Islet precursor cell (in vitro differentiated cells): ENCODE results near the gene CCDC12.

Source experiments
- DNase-seq: peaks from one replicate; pipeline ENCODE4 v3.0.0-alpha.2; 2018

CCDC12 gene

GRCh38 chr3:46955157-46955556 is 21.4 kb downstream of the CCDC12 start:
- no peak for DNase-seq

DNA sequence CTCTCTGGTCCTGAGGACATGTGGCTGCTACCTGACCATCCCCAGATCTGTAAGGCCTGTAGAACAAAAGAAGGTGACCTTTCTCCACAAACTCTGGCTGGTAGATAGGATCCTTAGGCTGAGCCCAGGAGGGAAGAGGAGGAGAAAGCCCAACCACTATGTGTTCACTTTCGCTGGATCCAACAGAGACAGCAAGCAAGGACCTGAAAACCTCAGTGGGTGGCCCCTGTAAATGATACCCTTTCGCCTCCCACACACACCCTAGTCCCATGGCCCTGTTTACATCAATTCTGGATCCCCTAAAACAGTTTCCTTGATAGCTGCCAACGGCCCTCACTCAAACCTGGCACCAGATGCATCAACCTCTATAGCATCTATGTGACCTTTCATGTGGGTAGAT is 22.4 kb downstream of the CCDC12 start:
- DNase-seq = no peak

DNA sequence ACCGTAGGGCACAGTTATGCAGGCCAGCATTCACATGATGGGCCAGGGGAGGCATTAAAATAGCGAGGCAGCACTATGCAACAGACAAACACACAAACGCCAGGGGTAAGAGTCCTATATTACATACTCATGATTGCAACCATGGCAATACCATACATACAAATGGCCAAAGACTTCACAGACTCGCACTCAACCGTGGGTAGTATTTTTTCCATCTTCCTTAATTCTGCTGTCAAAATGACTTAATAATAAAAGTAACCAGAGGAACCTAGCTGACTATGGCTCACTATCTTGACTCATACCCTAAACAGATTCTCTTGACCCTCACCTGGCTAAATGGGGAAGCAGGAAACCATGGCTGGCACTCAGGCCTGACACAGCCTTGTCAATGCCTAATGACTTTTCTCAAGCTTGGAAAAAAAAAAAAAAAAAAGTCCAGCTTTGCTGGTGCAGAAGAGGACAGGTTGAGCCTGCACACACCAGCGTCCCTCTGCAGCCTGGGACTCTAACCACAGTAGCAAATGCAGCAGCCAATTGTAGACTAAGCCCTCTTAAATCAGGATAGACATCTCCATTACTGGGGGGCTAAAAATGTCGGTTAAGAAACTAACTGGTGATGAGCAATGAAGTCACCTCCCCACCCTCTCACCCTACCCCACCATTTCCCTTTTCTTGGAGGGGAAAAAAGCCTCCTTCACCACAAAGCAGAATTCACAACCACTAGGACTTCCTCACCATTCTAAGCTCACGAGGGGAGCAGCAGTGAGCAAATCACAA is 23.1 kb downstream of the CCDC12 start:
- no peak for DNase-seq

GRCh38 chr3:46952813-46953212 is 23.7 kb downstream of the CCDC12 start:
- no peak for DNase-seq

GRCh38 chr3:46950650-46951241 is 25.8 kb downstream of the CCDC12 start:
- DNase-seq = no peak

DNA sequence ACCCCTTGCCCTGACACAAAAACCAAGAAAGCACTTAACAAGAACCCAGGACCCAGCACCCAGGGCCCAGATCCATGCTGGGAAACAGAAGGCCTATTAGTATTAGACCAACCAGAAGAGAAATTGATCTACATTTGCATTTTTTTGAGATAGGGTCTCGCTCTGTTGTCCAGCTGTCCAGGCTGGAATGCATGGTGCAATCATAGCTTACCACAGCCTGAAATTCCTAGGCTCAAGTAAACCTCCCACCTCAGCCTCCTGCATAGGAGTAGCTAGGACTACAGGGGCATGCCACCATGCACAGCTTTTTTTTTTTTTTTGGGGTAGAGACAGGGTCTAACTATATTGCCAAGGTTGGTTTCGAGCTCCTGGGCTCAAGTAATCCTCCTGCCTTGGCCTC is 26.4 kb downstream of the CCDC12 start:
- DNase-seq = no peak

GRCh38 chr3:46948830-46949671 is 27.5 kb downstream of the CCDC12 start:
- peak; percentile 76 for DNase-seq

DNA sequence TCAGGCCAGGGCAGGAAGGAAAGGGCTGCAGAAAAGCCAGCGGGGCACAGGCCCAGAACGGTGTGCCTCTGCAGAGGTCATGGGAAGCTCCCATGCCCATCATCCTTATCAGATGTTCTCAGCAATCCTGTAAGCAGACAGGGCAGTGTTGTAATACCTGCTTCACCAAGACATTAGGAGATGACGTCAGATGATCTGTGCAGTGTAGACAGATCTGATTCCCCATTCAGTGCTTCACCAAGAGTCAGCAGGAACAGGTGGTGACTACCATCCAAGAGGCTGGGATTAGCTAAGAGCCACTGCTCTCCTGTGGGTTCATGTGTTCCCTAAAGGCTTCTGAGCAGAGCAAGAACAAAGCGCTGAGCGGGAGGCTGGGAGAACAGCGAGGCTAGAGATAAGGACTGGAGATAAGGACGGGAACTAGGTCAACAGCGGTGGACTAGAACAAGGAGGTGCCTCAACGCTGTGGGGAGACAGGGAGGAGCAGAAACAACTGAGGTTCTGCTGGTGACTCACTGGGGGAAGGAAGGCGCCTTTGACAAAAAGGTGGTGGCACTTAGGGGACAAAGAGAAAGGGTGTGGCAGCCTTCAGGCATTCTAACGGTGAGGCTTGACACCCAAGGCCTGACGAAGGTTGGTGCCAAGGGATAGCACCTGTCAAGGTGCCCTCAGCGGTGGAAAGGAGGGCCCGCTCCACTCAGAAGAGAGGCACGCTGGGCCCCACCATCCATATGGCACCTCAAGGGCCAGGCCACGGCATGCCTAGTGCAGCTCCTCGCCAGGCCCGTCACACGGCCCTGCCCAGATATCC is 28.4 kb downstream of the CCDC12 start:
- peak; percentile 77 for DNase-seq

GRCh38 chr3:46947546-46947901 is 29.0 kb downstream of the CCDC12 start:
- no peak for DNase-seq

- DNase-seq = peak; percentile 76
Observed at GRCh38 chr3:46946856-46947545, 29.5 kb downstream of the CCDC12 start.

- DNase-seq = no peak
Observed at GRCh38 chr3:46946416-46946815, 30.1 kb downstream of the CCDC12 start.

DNA sequence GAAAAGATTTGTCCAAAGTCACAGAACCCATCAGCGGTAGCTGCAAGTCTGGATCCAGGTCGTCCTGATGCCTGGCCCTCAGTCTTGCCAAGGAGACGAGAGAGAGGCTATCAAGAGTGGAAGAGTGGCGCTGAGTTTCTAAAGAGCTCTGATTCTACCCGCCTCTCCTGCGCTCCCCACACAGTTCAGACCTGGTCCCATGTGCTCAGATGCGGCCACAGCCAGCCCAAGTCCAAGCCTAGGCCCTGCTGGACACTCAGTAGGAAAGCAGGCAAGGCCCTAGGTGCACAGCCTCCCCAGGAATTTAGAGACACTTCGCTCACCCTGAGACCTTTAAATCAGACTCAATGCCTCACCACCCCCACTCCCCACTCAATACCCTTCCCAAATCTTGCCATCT is 32.4 kb downstream of the CCDC12 start:
- no peak for DNase-seq

- no peak for DNase-seq
Observed at GRCh38 chr3:46943237-46944187, 33.0 kb downstream of the CCDC12 start.

DNA sequence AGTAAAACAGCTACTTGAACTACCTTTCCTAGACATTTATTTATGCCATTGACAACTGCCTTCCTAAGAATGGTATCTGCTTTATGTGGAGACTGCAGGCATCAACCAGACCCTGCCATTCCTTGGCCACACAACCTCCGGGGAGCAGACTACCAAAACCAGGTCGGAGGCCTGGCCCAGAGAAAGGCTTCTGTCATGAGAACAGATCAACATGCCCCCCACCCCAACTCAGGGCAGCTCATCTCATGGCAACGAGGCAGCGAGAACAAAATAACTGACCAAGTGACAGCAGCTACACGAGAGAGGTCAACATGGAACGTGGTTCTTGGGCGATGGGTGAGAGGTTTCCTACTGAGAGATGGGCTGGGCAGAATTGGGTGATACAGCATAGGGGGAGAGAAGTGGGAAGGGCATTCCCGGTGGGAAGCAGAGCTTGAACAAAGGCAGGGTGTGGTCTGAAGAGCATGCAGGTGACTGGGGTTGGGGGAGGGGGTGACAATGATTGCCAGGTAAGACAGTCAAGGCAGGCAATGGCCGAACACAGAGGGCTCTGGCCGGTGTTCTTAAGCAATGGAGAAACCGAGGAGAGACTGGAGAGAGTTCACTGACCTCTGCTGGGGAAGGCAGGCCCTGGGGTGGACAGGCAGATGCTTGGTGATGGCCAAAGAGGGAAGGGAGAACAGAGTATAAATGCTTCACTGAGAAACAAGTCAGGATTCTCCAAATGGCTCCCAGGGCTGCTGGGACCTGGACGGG is 33.9 kb downstream of the CCDC12 start:
- DNase-seq = no peak

DNA sequence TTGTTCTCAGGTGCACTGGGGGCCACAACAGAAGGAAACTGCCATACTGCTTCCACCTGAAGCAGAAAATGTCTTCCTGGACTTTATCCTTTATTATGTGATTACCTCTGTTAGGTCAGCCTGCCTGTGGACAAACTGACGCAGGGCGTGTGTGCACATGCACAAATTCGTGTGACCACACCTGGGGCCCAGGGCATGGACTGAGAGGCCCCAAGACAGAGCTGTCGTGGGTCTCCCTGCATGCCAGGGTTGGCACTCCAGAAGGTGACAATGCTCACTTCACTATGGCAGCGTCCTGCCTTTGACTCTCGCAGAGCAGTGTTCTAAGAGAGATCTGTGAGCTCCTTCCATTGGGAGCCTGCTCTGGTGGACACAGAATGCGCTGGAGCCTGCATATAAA is 34.5 kb downstream of the CCDC12 start:
- DNase-seq = no peak

DNA sequence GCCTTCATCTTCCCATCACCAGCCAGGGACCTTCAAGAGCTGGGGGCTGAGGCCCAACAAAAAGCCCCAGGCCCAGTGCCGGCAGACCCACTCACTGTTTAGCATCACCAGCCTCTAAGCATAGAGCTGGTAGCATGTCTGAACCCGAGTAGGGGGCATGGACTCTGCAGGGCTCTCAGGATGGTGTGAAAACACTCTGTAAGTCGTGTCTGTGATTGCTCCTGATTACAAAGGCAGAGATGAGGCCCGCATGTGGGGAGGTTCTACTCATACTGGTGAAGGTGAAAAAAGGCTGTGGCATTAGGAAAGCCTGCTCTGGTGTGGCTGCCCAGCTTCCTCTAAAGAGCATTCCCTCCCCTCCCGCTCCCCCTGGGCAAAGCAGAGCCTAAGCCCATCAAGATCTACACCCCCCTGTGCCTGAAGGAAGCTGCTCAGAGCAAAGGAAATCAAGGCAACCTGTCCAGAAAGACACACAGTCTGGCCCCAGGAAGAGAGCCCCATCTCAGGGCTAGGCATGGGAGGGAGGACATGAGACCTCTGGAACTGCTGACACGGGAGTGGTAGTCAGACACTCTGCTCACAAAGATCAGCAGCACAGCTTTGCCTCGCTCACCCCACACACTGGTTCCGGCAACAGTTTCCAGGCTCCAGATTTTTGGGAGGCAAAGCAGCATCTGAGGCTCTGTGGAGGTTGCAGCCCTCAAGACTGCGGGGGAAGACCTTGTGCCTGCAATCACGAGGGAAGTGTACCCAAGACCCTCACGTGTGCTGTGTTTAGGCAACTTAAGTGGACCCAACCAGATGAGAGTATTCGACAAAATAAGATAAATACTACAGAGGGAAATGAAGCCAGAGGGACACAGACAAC is 36.7 kb downstream of the CCDC12 start:
- no peak for DNase-seq

DNA sequence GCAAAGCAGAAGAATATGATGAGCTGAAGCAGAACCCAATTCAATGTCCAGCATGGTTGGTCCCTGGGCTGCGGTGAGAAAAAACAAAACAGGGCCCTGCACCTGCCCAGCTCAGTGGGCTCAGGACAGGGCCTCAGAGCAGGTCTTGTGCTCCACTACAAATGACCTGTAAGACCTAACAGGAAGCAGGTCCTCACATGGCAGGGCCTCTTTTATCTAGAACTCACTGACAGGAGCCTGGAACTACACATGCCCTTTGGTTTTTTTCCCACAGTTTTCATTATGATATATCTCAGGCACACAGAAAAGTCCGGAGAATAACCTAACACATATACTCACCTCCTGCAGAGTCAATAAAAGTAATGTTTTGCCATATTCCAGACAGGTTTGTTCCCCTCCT is 38.4 kb downstream of the CCDC12 start:
- no peak for DNase-seq

DNA sequence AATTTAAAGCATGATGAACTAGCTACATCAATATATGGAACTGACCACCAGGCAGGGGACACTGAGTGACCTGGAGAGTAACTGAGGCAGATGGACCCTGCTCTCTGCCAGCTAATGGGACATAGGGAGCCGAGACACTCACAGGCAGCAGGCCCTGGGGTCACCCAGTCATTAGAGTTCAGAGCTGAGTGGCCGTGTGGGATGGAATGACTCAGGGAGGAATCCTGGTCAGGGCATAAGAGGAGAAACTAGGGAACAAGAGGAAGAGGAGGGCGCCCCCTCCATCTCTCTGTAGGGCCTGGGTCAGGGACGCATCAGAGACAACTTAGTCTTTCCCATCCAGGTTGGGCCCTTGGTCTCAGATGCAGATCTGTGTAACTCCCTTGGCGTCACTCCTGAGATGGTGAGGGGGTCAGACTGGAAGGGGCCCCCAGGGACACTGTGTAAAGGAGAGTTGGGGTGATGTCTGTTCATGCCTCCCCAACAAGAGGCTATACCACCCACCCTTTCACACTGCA is 39.8 kb downstream of the CCDC12 start:
- DNase-seq = no peak

DNA sequence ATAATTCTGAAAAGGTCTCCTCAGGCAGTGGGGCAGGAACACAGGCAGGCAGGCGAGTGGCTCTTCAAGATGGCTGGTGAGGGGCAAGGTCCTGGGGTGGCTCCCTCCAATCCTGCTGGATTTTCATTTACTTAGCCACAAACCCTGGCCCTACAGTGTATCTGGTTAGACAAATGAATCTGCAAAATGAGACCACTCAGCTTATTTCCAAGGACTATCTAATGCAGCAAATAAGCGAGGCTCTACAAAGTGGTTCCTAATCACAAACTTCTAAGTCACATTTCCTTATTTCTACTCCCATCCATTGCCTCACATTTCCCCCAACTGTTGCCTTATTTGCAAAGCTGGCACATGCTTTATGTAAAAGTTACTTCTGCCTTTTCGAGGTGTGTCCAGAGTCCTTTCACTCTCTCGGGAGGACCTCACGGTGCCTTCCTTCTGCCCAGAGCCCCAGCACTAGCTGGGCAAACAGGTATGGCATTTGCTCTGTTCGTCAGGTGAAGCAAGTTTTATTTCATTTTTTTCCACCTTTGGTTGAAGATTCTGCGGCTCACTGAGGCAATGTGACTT is 40.5 kb downstream of the CCDC12 start:
- no peak for DNase-seq
